Left cardiac atrium (tissue), 2 donors: Measurements from ENCODE around the gene ALPG. TPM values are rescaled to one million over a fixed set of nuclear protein-coding genes. Genes with fewer than 3 reads are reported as not detected.

Experiments used
- total RNA-seq, 2 donors: library from RNA; stranded (reverse); fragmentation: NEBNext Ultra II Directional; extraction: Animal tissue kit (Norgen Biotek cat#: 25700); gene quantifications; one replicate each; pipeline ENCODE4 v1.2.1, GENCODE V29; 2021
- donor health status: DM: no; HTN: yes; CAD: no; lungs with severe emphysema.
- donor health status: DM: yes; HTN: yes; CAD: no.

Gene ALPG
- total RNA-seq, 2 donors from 2014 or later: not detected

Other genes with a start within 250 kb of the ALPG start
- not detected for gene ALPP, start 28.1 kb upstream of the ALPG start, total RNA-seq
- gene ALPI, start 49.3 kb downstream of the ALPG start, total RNA-seq: not detected
- gene ECEL1, start 81.0 kb downstream of the ALPG start, total RNA-seq: under 1 TPM; 0.26 to 0.47 TPM
- gene PRSS56, start 113.5 kb downstream of the ALPG start, total RNA-seq: under 1 TPM in 1 of 2 donors, not detected in 1; 0.16 TPM
- under 1 TPM in 1 of 2 donors, not detected in 1; 0.35 TPM for gene CHRND, start 119.3 kb downstream of the ALPG start, total RNA-seq
- not detected for gene CHRNG, start 132.8 kb downstream of the ALPG start, total RNA-seq
- 1 to 10 TPM; 2.0 to 2.8 TPM for gene TIGD1, start 143.7 kb downstream of the ALPG start, total RNA-seq
- 10 to 100 TPM; 45.8 to 48.5 TPM for gene EIF4E2, start 143.8 kb downstream of the ALPG start, total RNA-seq
- 10 to 100 TPM; 16.9 to 19.3 TPM for gene EFHD1, start 226.8 kb downstream of the ALPG start, total RNA-seq